OCI-M2 (cell line): ENCODE results near the gene ISM2.

Experiments used
- DNase-seq: peaks from one replicate; lab custom pipeline; 2025; ENCODE audit not compliant: unreplicated experiment; lab: John Stamatoyannopoulos, UW

The ISM2 gene

GRCh38 chr14:77470224-77470870 lies 28.3 kb downstream of the ISM2 start:
- no peak for DNase-seq

- no peak for DNase-seq
Observed at GRCh38 chr14:77469539-77469938, 29.1 kb downstream of the ISM2 start.

GRCh38 chr14:77469067-77469505 lies 29.5 kb downstream of the ISM2 start:
- no peak for DNase-seq

- DNase-seq, result no peak
Observed at GRCh38 chr14:77467801-77468200, 30.8 kb downstream of the ISM2 start.

GRCh38 chr14:77459072-77459723 lies 39.4 kb downstream of the ISM2 start:
- DNase-seq, result no peak

GRCh38 chr14:77458249-77458950 lies 40.2 kb downstream of the ISM2 start:
- DNase-seq, result no peak

- peak; percentile 96 for DNase-seq
Observed at GRCh38 chr14:77457522-77458248, 40.9 kb downstream of the ISM2 start, which contains the start of the genes AHSA1 and VIPAS39. Gene AHSA1 (plus strand): TSS chr14:77458093. CDS start chr14:77458190, 97 bp downstream. Gene VIPAS39 (minus strand): TSS chr14:77457601. CDS start chr14:77454102, 3,499 bp downstream.

GRCh38 chr14:77457115-77457521 lies 41.5 kb downstream of the ISM2 start:
- DNase-seq, result no peak

- no peak for DNase-seq
Observed at GRCh38 chr14:77455966-77456640, 42.5 kb downstream of the ISM2 start.

GRCh38 chr14:77442196-77442595 lies 56.4 kb downstream of the ISM2 start:
- DNase-seq, result no peak

GRCh38 chr14:77439861-77440260 lies 58.8 kb downstream of the ISM2 start:
- DNase-seq, result no peak

- DNase-seq, result no peak
Observed at GRCh38 chr14:77438596-77438995, 60.0 kb downstream of the ISM2 start.

GRCh38 chr14:77436042-77436441 lies 62.6 kb downstream of the ISM2 start:
- DNase-seq, result no peak

- DNase-seq, result no peak
Observed at GRCh38 chr14:77426396-77426795, 72.2 kb downstream of the ISM2 start.

- no peak for DNase-seq
Observed at GRCh38 chr14:77424862-77425261, 73.8 kb downstream of the ISM2 start.
